Thyroid gland (tissue), 4 donors: ENCODE results near the gene NKX2-2.

ENCODE experiments used
- CTCF ChIP-seq, 6 experiments: fragments of 200-600 bp in 3 of 6; fragments of 450-650 bp in 3 of 6; sonication (generic) in 3 of 6; IDR thresholded peaks; one replicate each; pipeline ENCODE4 v1.5.1; 2016 to 2019; ENCODE audit warnings: antibody characterized with exemption in 6 of 6, mild to moderate bottlenecking in 2 of 6, inconsistent platforms in 1 of 6, moderate library complexity in 1 of 6
- POLR2A ChIP-seq, 2 donors: fragments of 450-650 bp; IDR thresholded peaks; one replicate each; pipeline ENCODE4 v1.6.1; 2017; ENCODE audit warnings: antibody characterized with exemption in 2 of 2, mild to moderate bottlenecking in 2 of 2, moderate library complexity in 1 of 2

- no peak for TF ChIP-seq CTCF (IDR thresholded peaks at IDR 0.05)
- no peak for TF ChIP-seq POLR2A (IDR thresholded peaks at IDR 0.05)
Observed at GRCh38 chr20:21550587-21550986, 36.7 kb upstream of the NKX2-2 start.
